Neural progenitor cell (in vitro differentiated cells): Measurements from ENCODE around the gene ANO2. TPM values are rescaled to one million over a fixed set of nuclear protein-coding genes. Genes with fewer than 3 reads are reported as not detected.

Experiments
- DNase-seq: peaks from one replicate; pipeline ENCODE4 v3.0.0-alpha.2; 2016; ENCODE audit warnings: low spot score
- H2AFZ ChIP-seq: fragments of 200-600 bp; sonication (generic); replicated peaks from 2 replicates; pipeline ENCODE4 v1.6.1; 2016; ENCODE audit warnings: antibody characterized with exemption
- H3F3A ChIP-seq: fragments of 200-600 bp; sonication (generic); 2 replicates; pipeline ENCODE4 v1.6.1; 2016; ENCODE audit warnings: antibody characterized with exemption, low read depth
- H3K27ac ChIP-seq: fragments of 200-600 bp; sonication (generic); 2 replicates; pipeline ENCODE4 v1.5.1; 2016; ENCODE audit warnings: mild to moderate bottlenecking
- H3K27me3 ChIP-seq: fragments of 200-600 bp; sonication (generic); 2 replicates; pipeline ENCODE4 v1.6.1; 2016; ENCODE audit warnings: mild to moderate bottlenecking, moderate library complexity
- H3K36me3 ChIP-seq: fragments of 200-600 bp; sonication (generic); 2 replicates; pipeline ENCODE4 v1.5.1; 2016
- H3K4me1 ChIP-seq: fragments of 200-600 bp; sonication (generic); 2 replicates; pipeline ENCODE4 v1.6.1; 2016; ENCODE audit warnings: mixed run types
- H3K4me2 ChIP-seq: fragments of 200-600 bp; sonication (generic); 2 replicates; pipeline ENCODE4 v1.6.1; 2016
- H3K4me3 ChIP-seq: fragments of 200-600 bp; sonication (generic); 2 replicates; pipeline ENCODE4 v1.5.1; 2016
- H3K79me2 ChIP-seq: fragments of 200-600 bp; sonication (generic); 2 replicates; pipeline ENCODE4 v1.6.1; 2016; ENCODE audit warnings: low read depth
- H3K9ac ChIP-seq: fragments of 200-600 bp; sonication (generic); 2 replicates; pipeline ENCODE4 v1.6.1; 2016
- H3K9me3 ChIP-seq: fragments of 200-600 bp; sonication (generic); 2 replicates; pipeline ENCODE4 v1.5.1; 2016; ENCODE audit warnings: low read depth
- H4K20me1 ChIP-seq: fragments of 200-600 bp; sonication (generic); 2 replicates; pipeline ENCODE4 v1.6.1; 2016; ENCODE audit warnings: low read depth
- H3K27ac Mint-ChIP-seq: 3 replicates; pipeline ENCODE4 v1.8.0; 2021; ENCODE audit warnings: mixed read lengths
- H3K27me3 Mint-ChIP-seq: 2 replicates; pipeline ENCODE4 v1.8.0; 2022; ENCODE audit warnings: low read depth, mild to moderate bottlenecking, inconsistent platforms, moderate library complexity, mixed read lengths; ENCODE audit not compliant: insufficient read depth
- H3K36me3 Mint-ChIP-seq: 3 replicates; pipeline ENCODE4 v1.8.0; 2021; ENCODE audit warnings: mixed read lengths
- H3K4me1 Mint-ChIP-seq: 3 replicates; pipeline ENCODE4 v1.8.0; 2021; ENCODE audit warnings: mixed read lengths
- H3K4me3 Mint-ChIP-seq: 3 replicates; pipeline ENCODE4 v1.8.0; 2021; ENCODE audit warnings: mild to moderate bottlenecking, moderate library complexity, mixed read lengths
- H3K9me3 Mint-ChIP-seq: 3 replicates; pipeline ENCODE4 v1.8.0; 2020; ENCODE audit warnings: mixed read lengths
- EZH2 ChIP-seq: fragments of 200-600 bp; sonication (generic); IDR thresholded peaks from 2 replicates; pipeline ENCODE4 v1.6.1; 2017; ENCODE audit warnings: antibody characterized with exemption, mild to moderate bottlenecking, moderate library complexity
- EZH2phosphoT487 ChIP-seq: fragments of 200-600 bp; sonication (generic); IDR thresholded peaks from 2 replicates; pipeline ENCODE4 v1.6.1; 2017; ENCODE audit warnings: antibody characterized with exemption
- total RNA-seq: library from RNA; depleted of rRNA; stranded (reverse); fragments of >200 nt; gene quantifications from 2 replicates; pipeline ENCODE4 v1.2.3, GENCODE V29; 2015; ENCODE audit warnings: low replicate concordance
- TF ChIP-seq, protein P1 (sequence below): fragments of 200-600 bp; sonication (generic); IDR thresholded peaks from 2 replicates; pipeline ENCODE4 v1.5.1; 2017; ENCODE audit warnings: antibody characterized with exemption, mild to moderate bottlenecking

The ANO2 gene
- total RNA-seq, 1 donor from 2014 or later, result 4.8 TPM

DNA sequence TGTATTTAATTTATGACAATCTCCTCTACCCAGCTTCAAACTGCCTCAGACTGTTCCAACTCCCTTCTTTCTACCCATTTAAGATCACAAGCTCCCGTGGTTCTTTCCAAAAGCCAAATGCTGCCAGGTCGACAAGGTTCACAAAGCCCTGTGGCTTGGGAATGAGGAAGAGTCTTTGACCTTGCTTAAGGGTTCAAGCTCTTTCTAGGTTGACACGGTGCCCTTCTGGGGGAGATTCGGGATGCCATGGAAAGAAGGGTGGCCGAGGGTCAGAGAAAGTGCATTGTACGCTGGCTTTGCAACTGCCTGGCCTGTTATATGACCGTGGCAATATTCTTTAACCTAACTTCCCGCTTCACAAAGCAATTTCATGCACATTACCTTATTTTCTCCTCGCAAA, 239.3 kb downstream of the ANO2 start:
- no peaks in the 10 kb centered on the region for H3K36me3 ChIP-seq
- no peaks in the 10 kb centered on the region for H3K9me3 ChIP-seq
- no peaks in the 10 kb centered on the region for H3F3A ChIP-seq
- H3K4me3 ChIP-seq, result no peak overlapping the region
- TF ChIP-seq, protein P1, sequence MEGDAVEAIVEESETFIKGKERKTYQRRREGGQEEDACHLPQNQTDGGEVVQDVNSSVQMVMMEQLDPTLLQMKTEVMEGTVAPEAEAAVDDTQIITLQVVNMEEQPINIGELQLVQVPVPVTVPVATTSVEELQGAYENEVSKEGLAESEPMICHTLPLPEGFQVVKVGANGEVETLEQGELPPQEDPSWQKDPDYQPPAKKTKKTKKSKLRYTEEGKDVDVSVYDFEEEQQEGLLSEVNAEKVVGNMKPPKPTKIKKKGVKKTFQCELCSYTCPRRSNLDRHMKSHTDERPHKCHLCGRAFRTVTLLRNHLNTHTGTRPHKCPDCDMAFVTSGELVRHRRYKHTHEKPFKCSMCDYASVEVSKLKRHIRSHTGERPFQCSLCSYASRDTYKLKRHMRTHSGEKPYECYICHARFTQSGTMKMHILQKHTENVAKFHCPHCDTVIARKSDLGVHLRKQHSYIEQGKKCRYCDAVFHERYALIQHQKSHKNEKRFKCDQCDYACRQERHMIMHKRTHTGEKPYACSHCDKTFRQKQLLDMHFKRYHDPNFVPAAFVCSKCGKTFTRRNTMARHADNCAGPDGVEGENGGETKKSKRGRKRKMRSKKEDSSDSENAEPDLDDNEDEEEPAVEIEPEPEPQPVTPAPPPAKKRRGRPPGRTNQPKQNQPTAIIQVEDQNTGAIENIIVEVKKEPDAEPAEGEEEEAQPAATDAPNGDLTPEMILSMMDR, result no peak
- TF ChIP-seq EZH2 (no peak), EZH2phosphoT487 (no peak)
- H3K27ac ChIP-seq, result no peak overlapping the region
- no peaks in the 10 kb centered on the region for H3K79me2 ChIP-seq
- DNase-seq, result no peak
- Mint-ChIP-seq H3K9me3 (peaks cover 2% of the 10 kb centered on the region), H3K4me3 (no peak overlapping the region), H3K27me3 (peaks cover 8% of the 10 kb centered on the region), H3K4me1 (peaks cover 17% of the 10 kb centered on the region), H3K27ac (no peak overlapping the region), H3K36me3 (no peaks in the 10 kb centered on the region)
- H3K9ac ChIP-seq, result no peak overlapping the region
- H3K4me2 ChIP-seq, result no peak overlapping the region
- no peaks in the 10 kb centered on the region for H3K4me1 ChIP-seq
- H3K27me3 ChIP-seq, result no peaks in the 10 kb centered on the region
- H4K20me1 ChIP-seq, result no peaks in the 10 kb centered on the region
- no peak overlapping the region for H2AFZ ChIP-seq

DNA sequence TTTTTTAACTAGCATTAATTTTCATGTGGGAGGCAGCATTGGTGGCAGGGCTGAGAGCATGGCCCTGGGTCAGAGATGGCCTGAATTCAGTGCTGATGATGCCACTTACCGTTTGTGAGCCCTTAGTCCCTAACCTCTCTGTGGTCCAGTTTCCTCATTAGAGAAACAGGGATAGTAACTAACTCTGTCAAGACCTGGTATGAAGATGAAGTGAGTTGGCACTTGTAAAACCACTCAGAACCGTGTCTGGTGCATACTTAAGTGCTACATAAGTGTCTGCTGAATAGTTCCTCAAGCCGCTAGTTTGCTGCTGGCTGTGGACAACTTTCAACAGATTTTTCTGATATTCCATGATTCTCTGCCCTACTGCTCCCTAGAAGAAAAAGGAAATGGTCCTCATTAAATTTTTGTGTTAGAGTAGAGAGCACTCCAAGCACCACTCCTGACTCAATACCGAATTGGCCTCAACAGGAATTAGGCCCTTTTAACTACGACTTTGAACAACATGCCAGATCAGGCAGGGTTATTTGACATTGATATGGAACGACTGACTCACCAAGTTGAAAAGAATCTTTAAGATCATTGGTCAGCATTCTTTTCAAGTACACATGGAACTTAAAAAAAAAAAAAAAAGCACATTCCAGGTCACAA, 250.2 kb downstream of the ANO2 start:
- Histone ChIP-seq H2AFZ (no peak overlapping the region), H3K9ac (no peak overlapping the region), H3K27me3 (no peaks in the 10 kb centered on the region), H3K27ac (no peak overlapping the region), H3K4me3 (no peak overlapping the region), H3K4me1 (no peaks in the 10 kb centered on the region), H3K79me2 (no peaks in the 10 kb centered on the region), H3K36me3 (no peaks in the 10 kb centered on the region), H3K4me2 (no peak overlapping the region), H3K9me3 (peaks cover 9% of the 10 kb centered on the region), H4K20me1 (no peaks in the 10 kb centered on the region), H3F3A (no peaks in the 10 kb centered on the region)
- no peak for DNase-seq
- Mint-ChIP-seq H3K36me3 (no peaks in the 10 kb centered on the region), H3K4me3 (no peak overlapping the region), H3K4me1 (peaks cover 2% of the 10 kb centered on the region), H3K9me3 (peaks cover 17% of the 10 kb centered on the region), H3K27me3 (peaks cover 4% of the 10 kb centered on the region), H3K27ac (no peak overlapping the region)
- no peak for TF ChIP-seq EZH2
- TF ChIP-seq EZH2phosphoT487, result no peak
- TF ChIP-seq, protein P1, result no peak

DNA sequence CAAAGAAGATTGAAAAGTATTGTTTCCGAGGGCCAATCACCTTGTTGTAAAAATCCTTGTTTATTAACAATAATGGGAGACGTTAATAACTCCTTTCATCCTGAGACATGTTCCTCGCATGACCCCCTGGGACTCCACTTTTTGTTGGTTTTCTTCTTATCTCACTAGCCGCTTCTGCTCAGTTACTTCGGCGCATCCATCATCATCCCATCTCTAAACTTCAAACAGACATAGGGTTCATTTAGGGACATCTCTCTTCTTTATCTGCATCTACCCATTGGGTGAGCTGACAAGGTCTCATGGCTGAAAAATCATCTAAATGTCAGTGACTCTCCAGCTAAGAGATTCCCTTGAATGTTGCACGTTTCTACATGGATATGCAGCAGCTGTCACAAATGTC, 252.2 kb downstream of the ANO2 start:
- no peaks in the 10 kb centered on the region for H3K36me3 Mint-ChIP-seq
- no peak overlapping the region for H3K4me3 Mint-ChIP-seq
- Histone ChIP-seq H3K27me3 (no peaks in the 10 kb centered on the region), H3K9ac (no peak overlapping the region), H3K4me2 (no peak overlapping the region), H3K27ac (no peak overlapping the region), H3K79me2 (no peaks in the 10 kb centered on the region), H3K36me3 (no peaks in the 10 kb centered on the region), H3K9me3 (peaks cover 9% of the 10 kb centered on the region), H4K20me1 (no peaks in the 10 kb centered on the region), H3F3A (peaks cover 8% of the 10 kb centered on the region), H2AFZ (no peak overlapping the region), H3K4me1 (peaks cover 8% of the 10 kb centered on the region), H3K4me3 (no peak overlapping the region)
- peaks cover 12% of the 10 kb centered on the region for H3K4me1 Mint-ChIP-seq
- TF ChIP-seq EZH2 (no peak), EZH2phosphoT487 (no peak)
- TF ChIP-seq, protein P1, result no peak
- H3K27me3 Mint-ChIP-seq, result peaks cover 5% of the 10 kb centered on the region
- no peak overlapping the region for H3K27ac Mint-ChIP-seq
- DNase-seq, result no peak
- peaks cover 15% of the 10 kb centered on the region for H3K9me3 Mint-ChIP-seq
